HepG2 (cell line): Measurements from ENCODE around the gene RAB34. TPM values are rescaled to one million over a fixed set of nuclear protein-coding genes. Genes with fewer than 3 reads are reported as not detected.
A peak's percentile ranks its signal among the peaks of the same experiment; 100 is the strongest.
"Not testable (repeated sequence)": the region's sequence is repeated elsewhere in the genome, so short reads cannot be mapped to it uniquely, and the experiment has no call there.

Experiments
- ATAC-seq: fragments of 200-7000 bp; cut with Tn5 transposase; 3 replicates; pipeline ENCODE4 v1.9.1; 2020; ENCODE audit warnings: mild to moderate bottlenecking, moderate library complexity
- BruUV-seq: library from RNA; stranded (reverse); fragments of 400-500 nt; replicated peaks from 2 replicates; lab custom pipeline; 2021; lab: Mats Ljungman, UMichigan
- CTCF ChIA-PET: fragments of 300-600 bp; formaldehyde crosslinking; extraction: SDS; loops from one replicate; lab custom pipeline; 2021; ENCODE audit warnings: low total read pairs, inconsistent platforms, low intra/inter-chr PET ratio; lab: Yijun Ruan, JAX
- POLR2A ChIA-PET: fragments of 350-600 bp; sonication (Branson Sonifier 250); formaldehyde crosslinking; loops from one replicate; lab custom pipeline; 2020; ENCODE audit warnings: antibody characterized with exemption, inconsistent platforms; lab: Yijun Ruan, JAX
- DNase-seq: peaks from one replicate; pipeline ENCODE4 v3.0.0-alpha.2; 2015; ENCODE audit warnings: low spot score
- FAIRE-seq: peaks from 3 replicates; lab custom pipeline; 2011; peaks lifted over from hg19 to GRCh38; lab: Jason Lieb, UNC
- H2AFZ ChIP-seq: one replicate; pipeline ENCODE4 v1.6.1; 2011; ENCODE audit warnings: low read length, inconsistent platforms
- H3K27ac ChIP-seq: fragments of 300-600 bp; 3 replicates; pipeline ENCODE4 v1.8.0; 2011; ENCODE audit warnings: mixed run types, mild to moderate bottlenecking, mixed read lengths, low read length, inconsistent platforms; ENCODE audit not compliant: insufficient read depth; ENCODE audit errors: extremely low read length
- H3K27me3 ChIP-seq, 2 experiments: fragments of 200-600 bp in 1 of 2; 2 replicates in 1 of 2; 3 replicates in 1 of 2; pipeline versions ENCODE4 v1.6.0 to v1.8.0; 2011; ENCODE audit warnings: low read length in 2 of 2, mild to moderate bottlenecking in 2 of 2, moderate library complexity in 2 of 2, inconsistent platforms in 1 of 2; ENCODE audit not compliant: insufficient read depth in 2 of 2, control insufficient read depth in 1 of 2
- H3K36me3 ChIP-seq, 2 experiments: fragments of 200-600 bp in 1 of 2; replicated peaks in 1 of 2; 2 replicates in 1 of 2; 3 replicates in 1 of 2; pipeline versions ENCODE4 v1.5.1 to v1.8.0; 2011; ENCODE audit warnings: low read length in 2 of 2, inconsistent platforms in 1 of 2; ENCODE audit not compliant: insufficient read depth in 2 of 2, control insufficient read depth in 1 of 2
- H3K4me1 ChIP-seq: 2 replicates; pipeline ENCODE4 v1.5.1; 2012; ENCODE audit warnings: low read length, inconsistent platforms; ENCODE audit not compliant: insufficient read depth
- H3K4me2 ChIP-seq: 2 replicates; pipeline ENCODE4 v1.6.0; 2011; ENCODE audit warnings: low read depth, low read length, inconsistent platforms
- H3K4me3 ChIP-seq, 3 experiments: fragments of 200-600 bp in 1 of 3; sonication (generic), shearing (Covaris generic) in 1 of 3; replicated peaks in 1 of 3; 2 replicates each; pipeline ENCODE4 v1.5.1; 2011 to 2016; ENCODE audit warnings: low read length in 3 of 3, inconsistent platforms in 2 of 3, low read depth in 2 of 3, mild to moderate bottlenecking in 2 of 3, control low read depth in 1 of 3, mixed read lengths in 1 of 3; ENCODE audit not compliant: insufficient read depth in 1 of 3
- H3K79me2 ChIP-seq: one replicate; pipeline ENCODE4 v1.6.1; 2011; ENCODE audit warnings: low read length, inconsistent platforms; ENCODE audit not compliant: insufficient read depth
- H3K9ac ChIP-seq: 2 replicates; pipeline ENCODE4 v1.6.0; 2011; ENCODE audit warnings: mild to moderate bottlenecking, low read depth, low read length, inconsistent platforms; ENCODE audit not compliant: insufficient read depth
- H3K9me3 ChIP-seq: 2 replicates; pipeline ENCODE4 v1.5.1; 2012; ENCODE audit warnings: mild to moderate bottlenecking, low read length
- H4K20me1 ChIP-seq: 2 replicates; pipeline ENCODE4 v1.6.0; 2011; ENCODE audit warnings: inconsistent platforms, mild to moderate bottlenecking, low read length, moderate library complexity; ENCODE audit not compliant: insufficient read depth
- POLR2AphosphoS2 ChIP-seq: IDR thresholded peaks from 2 replicates; pipeline ENCODE4 v1.6.1; 2011; ENCODE audit warnings: low read depth, low read length, improper control_type of control experiment
- POLR2AphosphoS5 ChIP-seq: IDR thresholded peaks from 2 replicates; pipeline ENCODE4 v1.6.1; 2012; ENCODE audit warnings: low read depth, low read length
- ZC3H4 ChIP-seq: sonication (generic); formaldehyde crosslinking; IDR thresholded peaks from 2 replicates; pipeline ENCODE4 v1.4.0; 2020; ENCODE audit warnings: missing genetic modification reagents, borderline replicate concordance
- ZFP90 ChIP-seq: sonication (generic); formaldehyde crosslinking; IDR thresholded peaks from 2 replicates; pipeline ENCODE4 v1.8.0; 2022; ENCODE audit warnings: missing genetic modification reagents, mild to moderate bottlenecking, inconsistent platforms, borderline replicate concordance
- ZNF740 ChIP-seq: sonication (generic); formaldehyde crosslinking; IDR thresholded peaks from 2 replicates; pipeline ENCODE4 v1.4.0; 2020; ENCODE audit warnings: missing genetic modification reagents
- WGBS: methylation state at CpG from one replicate; pipeline ENCODE4 v1.1.6; 2017; ENCODE audit warnings: low lambda C conversion rate; 5-methylcytosine and 5-hydroxymethylcytosine counted together
- in situ Hi-C: cut with HindIII; loops from 2 replicates; pipeline ENCODE4 v1.10.0; 2017; ENCODE audit warnings: low pct_unique_long_range_greater_than_20kb; ENCODE audit not compliant: extremely low pct_ligation_motif_present
- intact Hi-C: fragments of 100-400 bp; cut with micrococcal nuclease; formaldehyde crosslinking; loops from one replicate; pipeline ENCODE4 v1.10.0; 2022; ENCODE audit not compliant: unreplicated experiment
- polyA plus RNA-seq, 8 experiments: library from polyadenylated mRNA; depleted of rRNA in 3 of 8; stranded (reverse) in 7 of 8; unstranded in 1 of 8; fragments of >200 nt; fragmentation: Illumina TruSeq in 4 of 8; extraction: Trizol in 4 of 8; gene quantifications; 2 replicates each; pipeline versions ENCODE4 v1.2.1 to v1.2.3, GENCODE V29; 2011 to 2016; ENCODE audit warnings: low read depth in 4 of 8, missing spikeins in 1 of 8, mixed read lengths in 1 of 8; ENCODE audit not compliant: insufficient read depth in 1 of 8
- total RNA-seq, 5 experiments: library from RNA; depleted of rRNA; stranded (reverse); fragments of >200 nt; fragmentation: Illumina TruSeq; extraction: Trizol; gene quantifications; 2 replicates each; pipeline ENCODE4 v1.2.3, GENCODE V29; 2016; ENCODE audit warnings: low read depth in 1 of 5

RAB34 gene
- total and polyA plus RNA-seq, 2 of the 13 experiments (the other 11 are each of a cell fraction or from before 2014, with no cell fraction given): 0.49 TPM; not detected in 1

- Histone ChIP-seq H3K9ac (0 out of 2 replicates have a peak overlapping the region, but pooled peaks have one; percentile 9), H4K20me1 (peaks cover 42% of the 10 kb centered on the region), H3K4me1 (peaks cover 55% of the 10 kb centered on the region), H3K36me3 (peaks cover 8 to 38% of the 10 kb centered on the region in 2 experiments; a peak in 4 of 5 replicates), H3K27ac (peak overlapping the region; percentile 30), H3K4me2 (peak overlapping the region; percentile 82), H3K79me2 (peaks cover 40% of the 10 kb centered on the region)
- H2AFZ ChIP-seq, H3K4me3 ChIP-seq, DNase-seq, in situ Hi-C loops, BruUV-seq, H3K27me3 ChIP-seq, FAIRE-seq, H3K9me3 ChIP-seq, ATAC-seq: not testable (repeated sequence)
- intact Hi-C loops: loop anchor here (5.0 kb wide), 1 partner anchor 77 kb away; the partner anchor contains the start of gene BLTP2
- WGBS: 92% methylated on average over 4 of the region's 4 CpGs
- ChIA-PET CTCF (interaction anchor here (1.2 kb wide), 1 partner anchor 26 kb away, joined by 3 read pairs; no protein-coding TSS in a partner anchor), POLR2A (interaction anchor here (2.0 to 8.7 kb wide), 5 partner anchors 12 to 228 kb away, joined by 9 to 590 read pairs (median 49); partner anchors contain the start of genes BLTP2, PHF12, PROCA1 and SDF2)
- TF ChIP-seq POLR2AphosphoS2 (0 out of 2 replicates have a peak, but pooled peaks have one; percentile 6), ZC3H4 (CRISPR knock-in tag) (peak; percentile 26; the same call in 1 of the 2 replicates), ZNF740 (CRISPR knock-in tag) (0 out of 2 replicates have a peak, but pooled peaks have one; percentile 12), ZFP90 (CRISPR knock-in tag) (0 out of 2 replicates have a peak, but pooled peaks have one; percentile 41), POLR2AphosphoS5 (0 out of 2 replicates have a peak, but pooled peaks have one; percentile 3)
Observed at GRCh38 chr17:28723836-28724499, 6.3 kb upstream of the RAB34 start.
